ENCODE results near the gene VTA1. TPM values are rescaled to one million over a fixed set of nuclear protein-coding genes. Genes with fewer than 3 reads are reported as not detected.

The VTA1 gene
- total and polyA plus RNA-seq, 2 of the 13 experiments (the other 11 are each of a cell fraction or from before 2014, with no cell fraction given), result 70.7 to 89.1 TPM

GRCh38 chr6:142225115-142225514 lies 78.1 kb downstream of the VTA1 start:
- TF ChIP-seq ZNF124 (CRISPR knock-in tag; IDR thresholded peaks at IDR 0.05) (no peak), BRCA1 (CRISPR knock-in tag; IDR thresholded peaks at IDR 0.05) (no peak), GLMP (CRISPR knock-in tag; IDR thresholded peaks at IDR 0.05; ENCODE audit: borderline replicate concordance) (no peak), ZNF782 (CRISPR knock-in tag; IDR thresholded peaks at IDR 0.05; ENCODE audit: borderline replicate concordance) (no peak), PHF8 (CRISPR knock-in tag; IDR thresholded peaks at IDR 0.05) (no peak), E2F5 (CRISPR knock-in tag; conservative IDR thresholded peaks at IDR 0.05) (no peak)
- BruUV-seq (replicated peaks), result no TSS peak
- H2AFZ ChIP-seq (ENCODE audit: low read length), result no peak overlapping the region
- no peaks in the 10 kb centered on the region for H4K20me1 ChIP-seq (ENCODE audit: insufficient read depth, low read length)
- H3K4me2 ChIP-seq (ENCODE audit: low read depth, low read length), result no peak overlapping the region
- no peaks in the 10 kb centered on the region for H3K9me3 ChIP-seq (ENCODE audit: low read length)
- ATAC-seq (no peak; the same call in 2 of the 3 replicates), DNase-seq (ENCODE audit: low spot score) (no peak), FAIRE-seq (no peak)
- CTCF ChIA-PET (ENCODE audit: low intra/inter-chr PET ratio, low total read pairs), result no interaction called here
- H3K4me1 ChIP-seq (ENCODE audit: insufficient read depth, low read length), result 0 out of 2 replicates have a peak, but pooled peaks cover 8% of the 10 kb centered on the region
- POLR2A ChIA-PET, result no interaction called here
- in situ Hi-C loops (cut with HindIII; ENCODE audit: extremely low pct_ligation_motif_present, low pct_unique_long_range_greater_than_20kb), result no loop called here
- intact Hi-C loops (cut with micrococcal nuclease; ENCODE audit: unreplicated experiment), result no loop called here
- no peaks in the 10 kb centered on the region for H3K27me3 ChIP-seq (ENCODE audit: control insufficient read depth in 1 of 2, insufficient read depth in 2 of 2, low read length in 2 of 2)
- no peak overlapping the region for H3K27ac ChIP-seq (ENCODE audit: extremely low read length, insufficient read depth, low read length)
- no peak overlapping the region for H3K9ac ChIP-seq (ENCODE audit: insufficient read depth, low read depth, low read length)
- no peaks in the 10 kb centered on the region for H3K36me3 ChIP-seq (replicated peaks in 1 of 2; ENCODE audit: control insufficient read depth in 1 of 2, insufficient read depth in 2 of 2, low read length in 2 of 2)
- WGBS (ENCODE audit: low lambda C conversion rate), result 74% methylated on average over 4 of the region's 4 CpGs
- no peak overlapping the region for H3K4me3 ChIP-seq (replicated peaks in 1 of 3; ENCODE audit: insufficient read depth in 1 of 3, low read depth in 2 of 3, low read length in 3 of 3)
- H3K79me2 ChIP-seq (ENCODE audit: insufficient read depth, low read length), result no peaks in the 10 kb centered on the region

GRCh38 chr6:142225552-142225951 lies 78.5 kb downstream of the VTA1 start:
- no peak for TF ChIP-seq ZXDC (CRISPR knock-in tag; IDR thresholded peaks at IDR 0.05)
- TF ChIP-seq ZNF432 (CRISPR knock-in tag; IDR thresholded peaks at IDR 0.05; ENCODE audit: borderline replicate concordance), result no peak
- TF ChIP-seq ZBTB21 (CRISPR knock-in tag; IDR thresholded peaks at IDR 0.05), result no peak
- TF ChIP-seq ZNF891 (CRISPR knock-in tag; IDR thresholded peaks at IDR 0.05), result no peak
- no peak for TF ChIP-seq ZNF567 (CRISPR knock-in tag; IDR thresholded peaks at IDR 0.05; ENCODE audit: borderline replicate concordance)
- ChIA-PET POLR2A (no interaction called here), CTCF (ENCODE audit: low intra/inter-chr PET ratio, low total read pairs) (no interaction called here)
- H3K79me2 ChIP-seq (ENCODE audit: insufficient read depth, low read length), result no peaks in the 10 kb centered on the region
- H3K4me3 ChIP-seq (replicated peaks in 1 of 3; ENCODE audit: insufficient read depth in 1 of 3, low read depth in 2 of 3, low read length in 3 of 3), result no peak overlapping the region
- no peaks in the 10 kb centered on the region for H3K36me3 ChIP-seq (replicated peaks in 1 of 2; ENCODE audit: control insufficient read depth in 1 of 2, insufficient read depth in 2 of 2, low read length in 2 of 2)
- no peak for DNase-seq (ENCODE audit: low spot score)
- intact Hi-C loops (cut with micrococcal nuclease; ENCODE audit: unreplicated experiment), result no loop called here
- in situ Hi-C loops (cut with HindIII; ENCODE audit: extremely low pct_ligation_motif_present, low pct_unique_long_range_greater_than_20kb), result no loop called here
- no peak for FAIRE-seq
- H4K20me1 ChIP-seq (ENCODE audit: insufficient read depth, low read length), result no peaks in the 10 kb centered on the region
- 0 out of 2 replicates have a peak, but pooled peaks cover 8% of the 10 kb centered on the region for H3K4me1 ChIP-seq (ENCODE audit: insufficient read depth, low read length)
- no peak overlapping the region for H3K27ac ChIP-seq (ENCODE audit: extremely low read length, insufficient read depth, low read length)
- BruUV-seq (replicated peaks), result no TSS peak
- H3K4me2 ChIP-seq (ENCODE audit: low read depth, low read length), result no peak overlapping the region
- ATAC-seq, result no peak
- H3K9ac ChIP-seq (ENCODE audit: insufficient read depth, low read depth, low read length), result no peak overlapping the region
- H3K27me3 ChIP-seq (ENCODE audit: control insufficient read depth in 1 of 2, insufficient read depth in 2 of 2, low read length in 2 of 2), result no peaks in the 10 kb centered on the region
- 51% methylated on average over 5 of the region's 5 CpGs for WGBS (ENCODE audit: low lambda C conversion rate)
- H3K9me3 ChIP-seq (ENCODE audit: low read length), result no peaks in the 10 kb centered on the region
- H2AFZ ChIP-seq (ENCODE audit: low read length), result no peak overlapping the region

All from HepG2 (cell line).